A673 (cell line): ENCODE results near the gene KMT2C. TPM values are rescaled to one million over a fixed set of nuclear protein-coding genes. Genes with fewer than 3 reads are reported as not detected.
"Not testable (repeated sequence)": the region's sequence is repeated elsewhere in the genome, so short reads cannot be mapped to it uniquely, and the experiment has no call there.

Experiments used
- BruUV-seq: library from RNA; stranded (reverse); fragments of 400-500 nt; replicated peaks from 2 replicates; lab custom pipeline; 2021; lab: Mats Ljungman, UMichigan
- CTCF ChIA-PET: fragments of 300-600 bp; sonication (Branson Sonifier 250); formaldehyde crosslinking; loops from one replicate; lab custom pipeline; 2022; ENCODE audit warnings: antibody characterized with exemption; lab: Charles Lee
- POLR2A ChIA-PET: fragments of 300-600 bp; sonication (Branson Sonifier 250); formaldehyde crosslinking; loops from one replicate; lab custom pipeline; 2022; ENCODE audit warnings: antibody characterized with exemption; ENCODE audit not compliant: low non-redundant PET; lab: Charles Lee
- DNase-seq: peaks from one replicate; pipeline ENCODE4 v3.0.0-alpha.2; 2015; ENCODE audit warnings: low spot score
- H3K27ac ChIP-seq: fragments of 200-600 bp; sonication (generic); 2 replicates; pipeline ENCODE4 v1.5.1; 2016; ENCODE audit warnings: mixed run types, low read depth, mild to moderate bottlenecking, mixed read lengths, antibody characterized with exemption, low read length; ENCODE audit not compliant: poor library complexity, severe bottlenecking
- H3K27me3 ChIP-seq: fragments of 200-600 bp; sonication (generic); replicated peaks from 2 replicates; pipeline ENCODE4 v1.6.1; 2017; ENCODE audit warnings: mixed run types, low read depth, mild to moderate bottlenecking, mixed read lengths, antibody characterized with exemption, low read length; ENCODE audit not compliant: insufficient read depth, poor library complexity
- H3K36me3 ChIP-seq: fragments of 200-600 bp; sonication (generic); 2 replicates; pipeline ENCODE4 v1.6.1; 2016; ENCODE audit warnings: mixed run types, mild to moderate bottlenecking, mixed read lengths, antibody characterized with exemption, low read length; ENCODE audit not compliant: insufficient read depth, poor library complexity, severe bottlenecking
- H3K4me1 ChIP-seq: fragments of 200-600 bp; sonication (generic); 2 replicates; pipeline ENCODE4 v1.6.1; 2017; ENCODE audit warnings: mixed run types, mild to moderate bottlenecking, mixed read lengths, antibody characterized with exemption, low read length; ENCODE audit not compliant: insufficient read depth, poor library complexity, severe bottlenecking
- H3K4me3 ChIP-seq: fragments of 200-600 bp; sonication (generic); 2 replicates; pipeline ENCODE4 v1.5.1; 2016; ENCODE audit warnings: low read depth, mixed run types, mild to moderate bottlenecking, mixed read lengths, low read length; ENCODE audit not compliant: poor library complexity, severe bottlenecking
- H3K9me3 ChIP-seq: fragments of 200-600 bp; sonication (generic); 2 replicates; pipeline ENCODE4 v1.6.1; 2016; ENCODE audit warnings: mixed run types, low read depth, mild to moderate bottlenecking, mixed read lengths, antibody characterized with exemption, low read length; ENCODE audit not compliant: poor library complexity, severe bottlenecking
- EZH2 ChIP-seq: fragments of 200-600 bp; sonication (generic); IDR thresholded peaks from 2 replicates; pipeline ENCODE4 v1.6.1; 2017; ENCODE audit warnings: borderline replicate concordance, low read depth, mild to moderate bottlenecking, mixed read lengths, antibody characterized with exemption, low read length; ENCODE audit not compliant: poor library complexity, severe bottlenecking
- intact Hi-C: fragments of 100-400 bp; cut with micrococcal nuclease; formaldehyde crosslinking; loops from one replicate; pipeline ENCODE4 v1.10.0; 2022; ENCODE audit not compliant: unreplicated experiment
- total RNA-seq: library from RNA; stranded (reverse); gene quantifications from 2 replicates; pipeline ENCODE4 v1.2.3, GENCODE V29; 2021
- TF ChIP-seq, protein P1 (sequence below): fragments of 300-800, 200-600 bp; sonication (generic); conservative IDR thresholded peaks from 2 replicates; pipeline ENCODE4 v1.5.1; 2017; ENCODE audit warnings: low read depth, mild to moderate bottlenecking, antibody characterized with exemption, low read length, moderate library complexity, mixed read lengths

Gene KMT2C
- total RNA-seq, 1 experiment from 2014 or later = 52.9 TPM

DNA sequence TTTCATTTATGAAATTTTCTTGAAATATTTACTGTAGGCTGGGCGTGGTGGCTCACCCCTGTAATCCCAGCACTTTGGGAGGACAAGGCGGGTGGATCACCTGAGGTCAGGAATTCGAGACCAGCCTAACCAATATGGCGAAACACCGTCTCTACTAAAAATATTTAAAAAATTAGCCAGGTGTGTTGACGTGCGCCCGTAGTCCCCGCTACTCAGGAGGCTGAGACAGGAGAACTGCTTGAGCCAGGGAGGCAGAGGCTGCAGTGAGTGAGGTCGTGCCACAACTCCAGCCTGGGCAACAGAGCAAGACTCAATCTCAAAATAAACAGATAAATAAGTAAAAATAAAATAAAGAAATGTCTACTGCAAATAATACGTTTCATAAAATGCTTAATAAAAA, 192.3 kb downstream of the KMT2C start:
- intact Hi-C loops, H3K9me3 ChIP-seq, H3K36me3 ChIP-seq, H3K27me3 ChIP-seq, DNase-seq, H3K4me3 ChIP-seq, H3K27ac ChIP-seq, BruUV-seq, H3K4me1 ChIP-seq, POLR2A ChIA-PET, CTCF ChIA-PET: not testable (repeated sequence)

DNA sequence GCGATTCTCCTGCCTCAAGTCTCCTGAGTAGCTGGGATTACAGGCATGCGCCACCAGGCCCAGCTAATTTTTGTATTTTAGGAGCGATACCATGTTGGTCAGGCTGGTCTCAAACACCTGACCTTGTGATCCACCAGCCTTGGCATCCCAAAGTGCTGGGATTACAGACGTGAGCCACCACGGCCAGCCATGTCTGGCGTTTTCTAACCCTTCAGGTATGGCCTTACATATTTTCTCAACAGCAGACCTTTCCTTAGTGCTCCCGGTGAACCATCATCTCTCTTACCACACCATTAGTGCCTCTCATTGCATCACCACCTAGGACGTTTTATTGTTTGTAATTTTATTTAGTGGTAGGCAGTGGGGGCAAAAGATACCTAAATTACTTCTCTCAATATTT, 194.5 kb downstream of the KMT2C start:
- H3K27ac ChIP-seq, H3K4me3 ChIP-seq, BruUV-seq, CTCF ChIA-PET, H3K4me1 ChIP-seq, H3K27me3 ChIP-seq, intact Hi-C loops, H3K9me3 ChIP-seq, H3K36me3 ChIP-seq, DNase-seq: not testable (repeated sequence)
- POLR2A ChIA-PET = interaction anchor here (0.6 kb wide), 1 partner anchor 212 kb away, joined by 3 read pairs; no protein-coding TSS in a partner anchor

DNA sequence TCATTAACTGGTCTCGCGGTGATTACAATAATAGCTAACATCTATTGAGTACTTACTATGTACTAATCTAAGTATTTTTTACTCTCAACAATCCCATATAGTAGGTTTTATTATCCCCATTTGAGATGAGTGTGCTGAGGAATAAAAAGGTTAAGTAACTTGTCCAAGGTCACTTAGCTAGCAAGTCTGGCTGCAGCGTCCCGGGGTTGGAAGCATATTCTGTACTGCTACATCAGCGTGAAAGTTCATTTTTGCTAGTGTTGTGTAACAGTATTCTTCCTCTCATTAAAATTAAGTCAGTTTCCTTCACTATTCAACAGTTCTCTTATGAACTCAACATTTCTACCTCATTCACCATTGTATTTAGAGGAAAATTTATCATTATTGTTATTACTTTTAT, 199.5 kb downstream of the KMT2C start:
- H3K4me1 ChIP-seq, H3K9me3 ChIP-seq, intact Hi-C loops, H3K4me3 ChIP-seq, BruUV-seq, H3K27me3 ChIP-seq, H3K27ac ChIP-seq, CTCF ChIA-PET, POLR2A ChIA-PET, DNase-seq, H3K36me3 ChIP-seq: not testable (repeated sequence)

DNA sequence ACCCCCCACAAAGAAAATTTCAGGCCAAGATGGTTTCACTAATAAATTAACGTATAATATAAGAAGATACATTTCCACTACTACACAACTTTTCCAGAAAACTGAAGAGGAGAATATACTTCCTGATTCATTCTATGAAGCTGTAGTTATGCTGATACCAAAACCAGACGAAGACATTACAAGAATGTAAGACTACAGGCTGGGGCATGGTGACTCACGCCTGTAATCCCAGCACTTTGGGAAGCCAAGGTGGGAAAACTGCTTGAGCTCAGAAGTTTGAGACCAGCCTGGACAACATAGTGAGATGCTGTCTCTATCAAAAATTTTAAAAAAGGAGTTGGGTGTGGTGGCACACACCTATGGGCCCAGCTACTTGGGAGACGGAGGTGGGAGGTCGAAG, 201.4 kb downstream of the KMT2C start:
- H3K27ac ChIP-seq, intact Hi-C loops, BruUV-seq, H3K36me3 ChIP-seq, H3K27me3 ChIP-seq, H3K9me3 ChIP-seq, H3K4me1 ChIP-seq, POLR2A ChIA-PET, DNase-seq, H3K4me3 ChIP-seq: not testable (repeated sequence)
- CTCF ChIA-PET = interaction anchor here (0.6 kb wide), 1 partner anchor 288 kb away, joined by 4 read pairs; no protein-coding TSS in a partner anchor

DNA sequence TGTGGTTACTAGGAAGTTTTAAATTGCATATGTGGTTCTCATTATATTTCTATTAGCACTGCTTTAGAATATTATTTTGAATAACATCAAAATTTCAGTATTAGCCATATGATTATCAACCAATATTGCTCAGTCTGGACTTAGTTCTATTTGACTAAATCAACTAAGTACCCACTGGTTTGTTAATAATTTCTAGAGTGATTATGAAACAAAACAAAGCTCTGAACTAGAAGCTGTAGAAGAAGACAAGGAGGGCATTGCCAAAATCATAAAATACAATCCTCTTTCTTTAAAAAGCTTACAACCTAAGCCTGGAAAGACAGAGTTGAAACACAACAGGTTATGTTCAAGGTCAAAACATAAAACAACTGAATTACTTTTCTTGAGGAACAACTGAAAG, 204.7 kb downstream of the KMT2C start:
- ChIA-PET CTCF (no interaction called here), POLR2A (no interaction called here)
- no peaks in the 10 kb centered on the region for H3K27me3 ChIP-seq
- no peak overlapping the region for H3K4me3 ChIP-seq
- TF ChIP-seq, protein P1, sequence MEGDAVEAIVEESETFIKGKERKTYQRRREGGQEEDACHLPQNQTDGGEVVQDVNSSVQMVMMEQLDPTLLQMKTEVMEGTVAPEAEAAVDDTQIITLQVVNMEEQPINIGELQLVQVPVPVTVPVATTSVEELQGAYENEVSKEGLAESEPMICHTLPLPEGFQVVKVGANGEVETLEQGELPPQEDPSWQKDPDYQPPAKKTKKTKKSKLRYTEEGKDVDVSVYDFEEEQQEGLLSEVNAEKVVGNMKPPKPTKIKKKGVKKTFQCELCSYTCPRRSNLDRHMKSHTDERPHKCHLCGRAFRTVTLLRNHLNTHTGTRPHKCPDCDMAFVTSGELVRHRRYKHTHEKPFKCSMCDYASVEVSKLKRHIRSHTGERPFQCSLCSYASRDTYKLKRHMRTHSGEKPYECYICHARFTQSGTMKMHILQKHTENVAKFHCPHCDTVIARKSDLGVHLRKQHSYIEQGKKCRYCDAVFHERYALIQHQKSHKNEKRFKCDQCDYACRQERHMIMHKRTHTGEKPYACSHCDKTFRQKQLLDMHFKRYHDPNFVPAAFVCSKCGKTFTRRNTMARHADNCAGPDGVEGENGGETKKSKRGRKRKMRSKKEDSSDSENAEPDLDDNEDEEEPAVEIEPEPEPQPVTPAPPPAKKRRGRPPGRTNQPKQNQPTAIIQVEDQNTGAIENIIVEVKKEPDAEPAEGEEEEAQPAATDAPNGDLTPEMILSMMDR = no peak
- no peak for TF ChIP-seq EZH2
- no peak overlapping the region for H3K27ac ChIP-seq
- DNase-seq = no peak
- H3K4me1 ChIP-seq = no peaks in the 10 kb centered on the region
- intact Hi-C loops = no loop called here
- H3K36me3 ChIP-seq = no peaks in the 10 kb centered on the region
- H3K9me3 ChIP-seq = no peaks in the 10 kb centered on the region
- no TSS peak for BruUV-seq

DNA sequence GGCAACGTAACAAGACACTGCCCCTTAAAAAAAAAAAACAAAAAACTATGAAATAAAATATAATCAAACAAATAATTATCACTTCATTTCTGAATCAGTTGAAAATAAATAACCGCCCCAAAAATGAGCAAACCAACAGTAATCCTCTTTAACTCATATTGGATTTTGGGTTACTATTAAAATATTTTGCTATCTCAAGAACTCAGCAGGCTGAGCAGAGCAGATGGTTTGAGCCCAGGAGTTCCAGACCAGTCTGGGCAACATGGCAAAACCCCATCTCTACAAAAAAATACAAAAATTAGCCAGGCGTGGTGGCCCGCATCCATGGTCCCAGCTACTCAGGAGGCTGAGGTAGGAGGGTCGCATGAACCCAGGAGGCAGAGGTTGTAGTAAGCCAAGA, 216.2 kb downstream of the KMT2C start:
- POLR2A ChIA-PET = not testable (repeated sequence)

DNA sequence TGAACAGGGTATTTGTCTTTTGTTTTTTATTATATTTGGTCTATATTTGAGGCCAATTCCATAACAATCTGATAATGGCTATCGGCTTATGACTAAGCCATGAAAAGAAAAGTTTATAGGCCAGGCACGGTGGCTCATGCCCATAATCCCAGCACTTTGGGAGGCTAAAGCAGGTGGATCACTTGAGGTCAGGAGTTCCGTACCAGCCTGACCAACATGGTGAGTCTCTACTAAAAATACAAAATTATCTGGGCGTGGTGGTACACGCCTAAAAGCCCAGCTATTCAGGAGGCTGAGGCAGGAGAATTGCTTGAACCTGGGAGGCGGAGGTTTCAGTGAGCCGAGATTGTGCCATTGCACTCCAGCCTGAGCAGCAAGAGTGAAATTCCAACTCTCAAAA, 227.0 kb downstream of the KMT2C start:
- intact Hi-C loops, DNase-seq, CTCF ChIA-PET, POLR2A ChIA-PET, H3K27ac ChIP-seq, H3K4me1 ChIP-seq, H3K27me3 ChIP-seq, H3K4me3 ChIP-seq, H3K9me3 ChIP-seq, H3K36me3 ChIP-seq, BruUV-seq: not testable (repeated sequence)

More for the DNA sequence above, 216.2 kb downstream of the KMT2C start:
- CTCF ChIA-PET = interaction anchor here (0.7 kb wide), 1 partner anchor 454 kb away, joined by 4 read pairs; no protein-coding TSS in a partner anchor
- H3K27me3 ChIP-seq, H3K9me3 ChIP-seq, H3K4me1 ChIP-seq, DNase-seq, BruUV-seq, H3K27ac ChIP-seq, intact Hi-C loops, H3K4me3 ChIP-seq: not testable (repeated sequence)
- peaks cover 17% of the 10 kb centered on the region for H3K36me3 ChIP-seq
